ENCODE data around the gene SAA1.

GRCh38 chr11:18282626-18283025 lies 16.6 kb downstream of the SAA1 start:
- TF ChIP-seq CTCF (IDR thresholded peaks at IDR 0.05): no peak
- TF ChIP-seq POLR2AphosphoS5 (IDR thresholded peaks at IDR 0.05; ENCODE audit: low read depth, low read length): no peak
- TF ChIP-seq SIN3A (IDR thresholded peaks at IDR 0.05; ENCODE audit: borderline replicate concordance, insufficient read depth, low read depth, low read length): no peak
